GM11168 (cell line): Measurements from ENCODE around the gene TNFSF9.
"Not testable (repeated sequence)": the region's sequence is repeated elsewhere in the genome, so short reads cannot be mapped to it uniquely, and the experiment has no call there.

Experiments used
- in situ Hi-C: fragments of 300-500 bp; cut with MboI; formaldehyde crosslinking; loops from one replicate; pipeline ENCODE4 v1.12.0; 2022; ENCODE audit warnings: low sequenced_read_pairs; ENCODE audit not compliant: unreplicated experiment

TNFSF9 gene

GRCh38 chr19:6564393-6564792, 33.6 kb downstream of the TNFSF9 start:
- in situ Hi-C loops, result no loop called here

GRCh38 chr19:6566727-6567126, 35.9 kb downstream of the TNFSF9 start:
- in situ Hi-C loops, result not testable (repeated sequence)

- in situ Hi-C loops, result no loop called here
Measured at GRCh38 chr19:6568010-6568526, 37.2 kb downstream of the TNFSF9 start.

- in situ Hi-C loops, result no loop called here
Measured at GRCh38 chr19:6568816-6569215, 38.0 kb downstream of the TNFSF9 start.

GRCh38 chr19:6570764-6571163, 39.9 kb downstream of the TNFSF9 start:
- in situ Hi-C loops, result no loop called here

GRCh38 chr19:6571167-6571566, 40.3 kb downstream of the TNFSF9 start:
- in situ Hi-C loops, result no loop called here

GRCh38 chr19:6572217-6572616, 41.4 kb downstream of the TNFSF9 start:
- in situ Hi-C loops, result no loop called here

GRCh38 chr19:6573350-6573749, 42.5 kb downstream of the TNFSF9 start:
- in situ Hi-C loops, result no loop called here

GRCh38 chr19:6576869-6577475, 46.1 kb downstream of the TNFSF9 start:
- in situ Hi-C loops, result no loop called here

- in situ Hi-C loops, result no loop called here
Measured at GRCh38 chr19:6577476-6578125, 46.8 kb downstream of the TNFSF9 start.

GRCh38 chr19:6579450-6580178, 48.8 kb downstream of the TNFSF9 start:
- in situ Hi-C loops, result no loop called here

- in situ Hi-C loops, result no loop called here
Measured at GRCh38 chr19:6580313-6580712, 49.5 kb downstream of the TNFSF9 start.

- in situ Hi-C loops, result not testable (repeated sequence)
Measured at GRCh38 chr19:6582515-6583484, 52.0 kb downstream of the TNFSF9 start.
